ENCODE measurements around the gene GRID2.

DNA sequence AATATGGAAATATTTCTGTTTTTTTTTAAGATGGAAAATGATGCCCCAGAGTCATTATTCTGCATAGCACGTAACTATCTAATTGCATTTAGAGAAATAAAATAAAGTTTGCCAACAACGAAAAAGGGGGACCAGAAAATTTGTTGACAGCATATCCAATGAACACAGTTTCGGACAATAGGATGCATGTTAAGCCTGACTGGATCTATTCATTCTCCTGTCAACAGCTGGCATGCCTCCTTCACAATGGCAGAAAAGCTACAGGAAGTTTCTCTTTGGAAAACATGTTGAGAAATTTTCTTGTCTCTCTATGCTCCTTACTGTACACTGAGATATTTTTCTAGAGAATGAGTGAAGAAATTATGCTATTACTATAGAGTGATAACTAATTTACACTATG, 262.5 kb downstream of the GRID2 start:
- no peak for TF ChIP-seq SIN3A (IDR thresholded peaks at IDR 0.05; ENCODE audit: borderline replicate concordance, insufficient read depth, low read length)
- no peak for TF ChIP-seq POLR2AphosphoS5 (IDR thresholded peaks at IDR 0.05; ENCODE audit: low read depth, low read length)
- TF ChIP-seq TAF1 (IDR thresholded peaks at IDR 0.05; ENCODE audit: borderline replicate concordance, insufficient read depth, low read length), result no peak
- no peak for TF ChIP-seq REST (IDR thresholded peaks at IDR 0.05; ENCODE audit: insufficient read depth in 1 of 2, low read depth in 2 of 2, low read length in 2 of 2)
